GM19455 (cell line): ENCODE data around the gene GEN1.
"Not testable (repeated sequence)": the region's sequence is repeated elsewhere in the genome, so short reads cannot be mapped to it uniquely, and the experiment has no call there.

ENCODE experiments used
- ATAC-seq: cut with Tn5 transposase; IDR thresholded peaks from one replicate; pipeline ENCODE4 v1.9.1; 2021; ENCODE audit not compliant: unreplicated experiment

The GEN1 gene

GRCh38 chr2:17821535-17822444 lies 67.9 kb downstream of the GEN1 start:
- peak; percentile 57 for ATAC-seq

- ATAC-seq, result peak; percentile 43
Observed at GRCh38 chr2:17822445-17823117, 68.6 kb downstream of the GEN1 start.

GRCh38 chr2:17823646-17824045 lies 69.7 kb downstream of the GEN1 start:
- ATAC-seq, result not testable (repeated sequence)

GRCh38 chr2:17827316-17827715 lies 73.4 kb downstream of the GEN1 start:
- no peak for ATAC-seq

- no peak for ATAC-seq
Observed at GRCh38 chr2:17827785-17828184, 73.8 kb downstream of the GEN1 start.

GRCh38 chr2:17830053-17831034 lies 76.4 kb downstream of the GEN1 start:
- ATAC-seq, result peak; percentile 93

GRCh38 chr2:17835516-17835915 lies 81.6 kb downstream of the GEN1 start:
- ATAC-seq, result no peak
